ENCODE results near the gene TRIM2.

DNA sequence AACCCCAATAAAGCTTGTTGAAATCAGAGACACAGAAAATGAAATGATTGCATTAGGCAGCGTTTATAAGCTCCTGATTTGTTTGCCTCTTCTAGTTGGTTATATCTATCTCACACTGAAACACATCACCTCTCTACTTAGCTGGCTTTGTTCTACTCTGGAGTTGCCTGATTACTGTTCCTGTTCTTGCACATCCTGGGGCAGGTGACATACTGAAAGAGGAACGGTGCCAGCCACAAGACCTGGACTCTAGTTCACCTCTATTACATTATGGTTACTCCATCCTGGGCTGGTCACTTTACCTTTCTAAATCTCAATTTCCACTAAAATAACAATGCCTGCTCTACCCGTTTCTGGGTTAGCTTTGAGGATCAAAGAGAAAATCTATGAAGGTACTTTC, 47.9 kb downstream of the TRIM2 start:
- TF ChIP-seq CTCF (IDR thresholded peaks at IDR 0.05) (no peak), POLR2AphosphoS5 (IDR thresholded peaks at IDR 0.05) (peak; percentile 10)

Data from prostate gland (tissue), 2 donors.